Measurements from ENCODE around the gene THADA.

The THADA gene

GRCh38 chr2:43319541-43319940 lies 276.3 kb downstream of the THADA start:
- no peak for TF ChIP-seq CTCF (IDR thresholded peaks at IDR 0.05)

GRCh38 chr2:43318791-43319190 lies 277.0 kb downstream of the THADA start:
- TF ChIP-seq CTCF (IDR thresholded peaks at IDR 0.05) = no peak

- no peak for TF ChIP-seq CTCF (IDR thresholded peaks at IDR 0.05)
Measured at GRCh38 chr2:43317680-43318079, 278.2 kb downstream of the THADA start.

- no peak for TF ChIP-seq CTCF (IDR thresholded peaks at IDR 0.05)
Measured at GRCh38 chr2:43317194-43317593, 278.6 kb downstream of the THADA start.

- TF ChIP-seq CTCF (IDR thresholded peaks at IDR 0.05) = no peak
Measured at GRCh38 chr2:43315482-43315881, 280.4 kb downstream of the THADA start.

GRCh38 chr2:43314299-43314927 lies 281.4 kb downstream of the THADA start:
- no peak for TF ChIP-seq CTCF (IDR thresholded peaks at IDR 0.05)

GRCh38 chr2:43313642-43314017 lies 282.2 kb downstream of the THADA start:
- TF ChIP-seq CTCF (IDR thresholded peaks at IDR 0.05) = no peak

Measured in LNCAP (cell line).